A673 (cell line): ENCODE results near the gene RIPOR3.

ENCODE experiments used
- EZH2 ChIP-seq: fragments of 200-600 bp; sonication (generic); IDR thresholded peaks from 2 replicates; pipeline ENCODE4 v1.6.1; 2017; ENCODE audit warnings: borderline replicate concordance, low read depth, mild to moderate bottlenecking, mixed read lengths, antibody characterized with exemption, low read length; ENCODE audit not compliant: poor library complexity, severe bottlenecking
- TF ChIP-seq, protein P1 (sequence below): fragments of 300-800, 200-600 bp; sonication (generic); conservative IDR thresholded peaks from 2 replicates; pipeline ENCODE4 v1.5.1; 2017; ENCODE audit warnings: low read depth, mild to moderate bottlenecking, antibody characterized with exemption, low read length, moderate library complexity, mixed read lengths

DNA sequence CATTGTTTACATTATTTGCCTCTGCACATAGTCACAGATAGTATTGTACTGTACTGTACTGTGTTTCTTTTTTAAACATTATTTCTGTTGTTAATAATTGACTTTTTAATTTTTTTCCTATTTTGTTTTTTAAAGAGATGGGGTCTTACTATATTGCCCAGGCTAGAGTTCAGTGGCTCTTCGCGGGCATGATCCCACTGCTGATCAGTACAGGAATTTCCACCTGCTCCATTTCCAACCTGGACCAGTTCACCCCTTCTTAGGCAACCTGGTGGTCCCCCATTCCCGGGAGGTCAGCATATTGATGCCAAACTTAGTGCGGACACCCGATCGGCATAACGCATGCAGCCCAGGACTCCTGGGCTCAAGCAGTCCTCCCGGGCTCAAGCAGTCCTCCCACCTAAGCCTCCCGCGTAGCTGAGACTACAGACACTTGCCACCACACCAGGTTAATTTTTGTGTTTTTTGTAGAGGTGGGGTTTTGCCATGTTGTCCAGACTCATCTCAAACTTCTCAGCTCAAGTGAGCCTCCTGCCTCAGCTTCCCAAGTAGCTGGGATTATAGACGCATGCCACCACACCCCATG lies 133.7 kb downstream of the RIPOR3 start:
- TF ChIP-seq EZH2: no peak
- TF ChIP-seq, protein P1, sequence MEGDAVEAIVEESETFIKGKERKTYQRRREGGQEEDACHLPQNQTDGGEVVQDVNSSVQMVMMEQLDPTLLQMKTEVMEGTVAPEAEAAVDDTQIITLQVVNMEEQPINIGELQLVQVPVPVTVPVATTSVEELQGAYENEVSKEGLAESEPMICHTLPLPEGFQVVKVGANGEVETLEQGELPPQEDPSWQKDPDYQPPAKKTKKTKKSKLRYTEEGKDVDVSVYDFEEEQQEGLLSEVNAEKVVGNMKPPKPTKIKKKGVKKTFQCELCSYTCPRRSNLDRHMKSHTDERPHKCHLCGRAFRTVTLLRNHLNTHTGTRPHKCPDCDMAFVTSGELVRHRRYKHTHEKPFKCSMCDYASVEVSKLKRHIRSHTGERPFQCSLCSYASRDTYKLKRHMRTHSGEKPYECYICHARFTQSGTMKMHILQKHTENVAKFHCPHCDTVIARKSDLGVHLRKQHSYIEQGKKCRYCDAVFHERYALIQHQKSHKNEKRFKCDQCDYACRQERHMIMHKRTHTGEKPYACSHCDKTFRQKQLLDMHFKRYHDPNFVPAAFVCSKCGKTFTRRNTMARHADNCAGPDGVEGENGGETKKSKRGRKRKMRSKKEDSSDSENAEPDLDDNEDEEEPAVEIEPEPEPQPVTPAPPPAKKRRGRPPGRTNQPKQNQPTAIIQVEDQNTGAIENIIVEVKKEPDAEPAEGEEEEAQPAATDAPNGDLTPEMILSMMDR: no peak
